ENCODE measurements around the gene NBEA.

- TF ChIP-seq, protein P1, sequence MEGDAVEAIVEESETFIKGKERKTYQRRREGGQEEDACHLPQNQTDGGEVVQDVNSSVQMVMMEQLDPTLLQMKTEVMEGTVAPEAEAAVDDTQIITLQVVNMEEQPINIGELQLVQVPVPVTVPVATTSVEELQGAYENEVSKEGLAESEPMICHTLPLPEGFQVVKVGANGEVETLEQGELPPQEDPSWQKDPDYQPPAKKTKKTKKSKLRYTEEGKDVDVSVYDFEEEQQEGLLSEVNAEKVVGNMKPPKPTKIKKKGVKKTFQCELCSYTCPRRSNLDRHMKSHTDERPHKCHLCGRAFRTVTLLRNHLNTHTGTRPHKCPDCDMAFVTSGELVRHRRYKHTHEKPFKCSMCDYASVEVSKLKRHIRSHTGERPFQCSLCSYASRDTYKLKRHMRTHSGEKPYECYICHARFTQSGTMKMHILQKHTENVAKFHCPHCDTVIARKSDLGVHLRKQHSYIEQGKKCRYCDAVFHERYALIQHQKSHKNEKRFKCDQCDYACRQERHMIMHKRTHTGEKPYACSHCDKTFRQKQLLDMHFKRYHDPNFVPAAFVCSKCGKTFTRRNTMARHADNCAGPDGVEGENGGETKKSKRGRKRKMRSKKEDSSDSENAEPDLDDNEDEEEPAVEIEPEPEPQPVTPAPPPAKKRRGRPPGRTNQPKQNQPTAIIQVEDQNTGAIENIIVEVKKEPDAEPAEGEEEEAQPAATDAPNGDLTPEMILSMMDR (IDR thresholded peaks at IDR 0.05), result no peak
- TF ChIP-seq HOXA7 (CRISPR knock-in tag; IDR thresholded peaks at IDR 0.05) (no peak), EP300 (IDR thresholded peaks at IDR 0.05) (no peak), POLR2A (IDR thresholded peaks at IDR 0.05; ENCODE audit: low read length) (no peak), PBX3 (IDR thresholded peaks at IDR 0.05) (no peak), KDM5A (IDR thresholded peaks at IDR 0.05) (no peak), CEBPB (IDR thresholded peaks at IDR 0.05) (no peak), JUNB (IDR thresholded peaks at IDR 0.05) (no peak), MYC (IDR thresholded peaks at IDR 0.05; ENCODE audit: borderline replicate concordance, low read length) (no peak), NR3C1 (IDR thresholded peaks at IDR 0.05) (no peak), ESRRA (IDR thresholded peaks at IDR 0.05; ENCODE audit: borderline replicate concordance, low read length) (no peak), RAD21 (conservative IDR thresholded peaks at IDR 0.05 in 1 of 2, IDR thresholded peaks at IDR 0.05 in 1 of 2) (no peak)
- TF ChIP-seq, protein P2, sequence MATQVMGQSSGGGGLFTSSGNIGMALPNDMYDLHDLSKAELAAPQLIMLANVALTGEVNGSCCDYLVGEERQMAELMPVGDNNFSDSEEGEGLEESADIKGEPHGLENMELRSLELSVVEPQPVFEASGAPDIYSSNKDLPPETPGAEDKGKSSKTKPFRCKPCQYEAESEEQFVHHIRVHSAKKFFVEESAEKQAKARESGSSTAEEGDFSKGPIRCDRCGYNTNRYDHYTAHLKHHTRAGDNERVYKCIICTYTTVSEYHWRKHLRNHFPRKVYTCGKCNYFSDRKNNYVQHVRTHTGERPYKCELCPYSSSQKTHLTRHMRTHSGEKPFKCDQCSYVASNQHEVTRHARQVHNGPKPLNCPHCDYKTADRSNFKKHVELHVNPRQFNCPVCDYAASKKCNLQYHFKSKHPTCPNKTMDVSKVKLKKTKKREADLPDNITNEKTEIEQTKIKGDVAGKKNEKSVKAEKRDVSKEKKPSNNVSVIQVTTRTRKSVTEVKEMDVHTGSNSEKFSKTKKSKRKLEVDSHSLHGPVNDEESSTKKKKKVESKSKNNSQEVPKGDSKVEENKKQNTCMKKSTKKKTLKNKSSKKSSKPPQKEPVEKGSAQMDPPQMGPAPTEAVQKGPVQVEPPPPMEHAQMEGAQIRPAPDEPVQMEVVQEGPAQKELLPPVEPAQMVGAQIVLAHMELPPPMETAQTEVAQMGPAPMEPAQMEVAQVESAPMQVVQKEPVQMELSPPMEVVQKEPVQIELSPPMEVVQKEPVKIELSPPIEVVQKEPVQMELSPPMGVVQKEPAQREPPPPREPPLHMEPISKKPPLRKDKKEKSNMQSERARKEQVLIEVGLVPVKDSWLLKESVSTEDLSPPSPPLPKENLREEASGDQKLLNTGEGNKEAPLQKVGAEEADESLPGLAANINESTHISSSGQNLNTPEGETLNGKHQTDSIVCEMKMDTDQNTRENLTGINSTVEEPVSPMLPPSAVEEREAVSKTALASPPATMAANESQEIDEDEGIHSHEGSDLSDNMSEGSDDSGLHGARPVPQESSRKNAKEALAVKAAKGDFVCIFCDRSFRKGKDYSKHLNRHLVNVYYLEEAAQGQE (IDR thresholded peaks at IDR 0.05), result no peak
These were observed 553.9 kb downstream of the NBEA start for GRCh38 chr13:35496006-35496405.

All from A549 (cell line).